HEK293T (cell line): Measurements from ENCODE around the gene CENPM.

ENCODE experiments used
- CTCF ChIA-PET: fragments of 350-600 bp; formaldehyde crosslinking; extraction: SDS; loops from one replicate; lab custom pipeline; 2021; ENCODE audit warnings: antibody characterized with exemption, inconsistent platforms; lab: Yijun Ruan, JAX
- POLR2A ChIA-PET: fragments of 350-600 bp; formaldehyde crosslinking; extraction: SDS; loops from one replicate; lab custom pipeline; 2020; ENCODE audit warnings: antibody characterized with exemption, inconsistent platforms; lab: Yijun Ruan, JAX
- DNase-seq: peaks from one replicate; pipeline ENCODE4 v3.0.0; 2012; ENCODE audit warnings: mixed read lengths; ENCODE audit errors: extremely low spot score
- ARNT ChIP-seq: fragments of 450-650 bp; IDR thresholded peaks from 2 replicates; pipeline ENCODE4 v1.6.1; 2017; ENCODE audit warnings: mild to moderate bottlenecking
- BHLHE40 ChIP-seq: fragments of 450-650 bp; IDR thresholded peaks from 2 replicates; pipeline ENCODE4 v1.6.1; 2016; ENCODE audit warnings: mild to moderate bottlenecking, moderate library complexity, borderline replicate concordance
- CTBP1 ChIP-seq: fragments of 450-650 bp; IDR thresholded peaks from 2 replicates; pipeline ENCODE4 v1.6.1; 2016; ENCODE audit warnings: borderline replicate concordance
- ELF4 ChIP-seq: fragments of 450-650 bp; IDR thresholded peaks from 2 replicates; pipeline ENCODE4 v1.6.1; 2017; ENCODE audit warnings: antibody characterized with exemption
- FOXA1 ChIP-seq: fragments of 450-650 bp; IDR thresholded peaks from 2 replicates; pipeline ENCODE4 v1.6.1; 2016; ENCODE audit warnings: mild to moderate bottlenecking
- FOXK2 ChIP-seq: fragments of 450-650 bp; IDR thresholded peaks from 2 replicates; pipeline ENCODE4 v1.6.1; 2016; ENCODE audit warnings: mild to moderate bottlenecking
- FOXM1 ChIP-seq: fragments of 450-650 bp; IDR thresholded peaks from 2 replicates; pipeline ENCODE4 v1.6.1; 2017; ENCODE audit warnings: mild to moderate bottlenecking, borderline replicate concordance
- HDGF ChIP-seq: fragments of 450-650 bp; IDR thresholded peaks from 2 replicates; pipeline ENCODE4 v1.6.1; 2017; ENCODE audit warnings: antibody characterized with exemption, borderline replicate concordance
- L3MBTL2 ChIP-seq: fragments of 450-650 bp; conservative IDR thresholded peaks from 2 replicates; pipeline ENCODE4 v1.6.1; 2016; ENCODE audit warnings: mild to moderate bottlenecking
- LEF1 ChIP-seq: fragments of 450-650 bp; IDR thresholded peaks from 2 replicates; pipeline ENCODE4 v1.6.1; 2017; ENCODE audit warnings: mild to moderate bottlenecking, borderline replicate concordance
- NFRKB ChIP-seq: fragments of 450-650 bp; IDR thresholded peaks from 2 replicates; pipeline ENCODE4 v1.6.1; 2016; ENCODE audit warnings: mild to moderate bottlenecking, moderate library complexity
- SP1 ChIP-seq: fragments of 450-650 bp; IDR thresholded peaks from 2 replicates; pipeline ENCODE4 v1.6.1; 2017
- SUZ12 ChIP-seq: fragments of 450-650 bp; IDR thresholded peaks from 2 replicates; pipeline ENCODE4 v1.6.1; 2016; ENCODE audit warnings: mild to moderate bottlenecking
- TARDBP ChIP-seq: fragments of 450-650 bp; IDR thresholded peaks from 2 replicates; pipeline ENCODE4 v1.6.1; 2016
- ZNF384 ChIP-seq: fragments of 450-650 bp; IDR thresholded peaks from 2 replicates; pipeline ENCODE4 v1.6.1; 2016
- TF ChIP-seq, protein P1 (sequence below): fragments of 450-650 bp; IDR thresholded peaks from 2 replicates; pipeline ENCODE4 v1.6.1; 2016

CENPM gene

DNA sequence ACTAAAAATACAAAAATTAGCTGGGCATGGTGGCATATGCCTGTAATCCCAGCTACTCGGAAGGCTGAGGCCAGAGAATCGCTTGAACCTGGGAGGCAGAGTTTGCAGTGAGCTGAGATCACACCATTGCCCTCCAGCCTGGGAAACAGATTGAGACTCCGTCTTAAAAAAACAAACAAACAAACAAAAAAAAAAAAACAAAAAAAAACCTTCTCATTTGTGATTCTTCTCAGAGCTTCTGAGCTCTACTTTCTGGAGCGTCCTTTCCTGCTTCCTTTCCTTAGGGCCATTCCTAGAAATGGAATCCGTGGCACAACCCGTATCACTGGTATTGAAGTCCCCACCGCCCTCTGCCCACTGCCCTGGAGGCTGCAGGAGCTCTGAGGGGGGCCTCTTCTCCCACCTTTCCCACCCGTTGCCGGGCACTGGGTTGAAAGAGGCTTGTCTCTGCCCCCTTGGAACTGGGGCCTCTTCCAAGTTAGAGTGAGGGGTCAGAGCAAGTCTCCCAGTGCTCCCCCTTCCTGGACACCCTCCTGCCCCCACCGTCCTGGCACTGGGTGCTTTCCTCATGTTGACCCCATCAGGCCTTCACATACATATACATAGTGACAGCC, 30.1 kb downstream of the CENPM start:
- CTCF ChIA-PET = interaction anchor here (0.7 to 1.4 kb wide), 3 partner anchors 9 to 219 kb away, joined by 3 to 6 read pairs (median 4); no protein-coding TSS in a partner anchor
- TF ChIP-seq NFRKB (no peak), SP1 (no peak), TARDBP (no peak), FOXM1 (no peak), L3MBTL2 (no peak), LEF1 (no peak), FOXA1 (no peak), CTBP1 (no peak), ARNT (no peak), FOXK2 (no peak), HDGF (no peak), ZNF384 (no peak), SUZ12 (no peak), BHLHE40 (no peak), ELF4 (no peak)
- TF ChIP-seq, protein P1, sequence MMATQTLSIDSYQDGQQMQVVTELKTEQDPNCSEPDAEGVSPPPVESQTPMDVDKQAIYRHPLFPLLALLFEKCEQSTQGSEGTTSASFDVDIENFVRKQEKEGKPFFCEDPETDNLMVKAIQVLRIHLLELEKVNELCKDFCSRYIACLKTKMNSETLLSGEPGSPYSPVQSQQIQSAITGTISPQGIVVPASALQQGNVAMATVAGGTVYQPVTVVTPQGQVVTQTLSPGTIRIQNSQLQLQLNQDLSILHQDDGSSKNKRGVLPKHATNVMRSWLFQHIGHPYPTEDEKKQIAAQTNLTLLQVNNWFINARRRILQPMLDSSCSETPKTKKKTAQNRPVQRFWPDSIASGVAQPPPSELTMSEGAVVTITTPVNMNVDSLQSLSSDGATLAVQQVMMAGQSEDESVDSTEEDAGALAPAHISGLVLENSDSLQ = no peak
- DNase-seq = no peak
- POLR2A ChIA-PET = interaction anchor here (1.3 kb wide), 1 partner anchor 30 kb away, joined by 3 read pairs; the partner anchor contains the start of gene CENPM

DNA sequence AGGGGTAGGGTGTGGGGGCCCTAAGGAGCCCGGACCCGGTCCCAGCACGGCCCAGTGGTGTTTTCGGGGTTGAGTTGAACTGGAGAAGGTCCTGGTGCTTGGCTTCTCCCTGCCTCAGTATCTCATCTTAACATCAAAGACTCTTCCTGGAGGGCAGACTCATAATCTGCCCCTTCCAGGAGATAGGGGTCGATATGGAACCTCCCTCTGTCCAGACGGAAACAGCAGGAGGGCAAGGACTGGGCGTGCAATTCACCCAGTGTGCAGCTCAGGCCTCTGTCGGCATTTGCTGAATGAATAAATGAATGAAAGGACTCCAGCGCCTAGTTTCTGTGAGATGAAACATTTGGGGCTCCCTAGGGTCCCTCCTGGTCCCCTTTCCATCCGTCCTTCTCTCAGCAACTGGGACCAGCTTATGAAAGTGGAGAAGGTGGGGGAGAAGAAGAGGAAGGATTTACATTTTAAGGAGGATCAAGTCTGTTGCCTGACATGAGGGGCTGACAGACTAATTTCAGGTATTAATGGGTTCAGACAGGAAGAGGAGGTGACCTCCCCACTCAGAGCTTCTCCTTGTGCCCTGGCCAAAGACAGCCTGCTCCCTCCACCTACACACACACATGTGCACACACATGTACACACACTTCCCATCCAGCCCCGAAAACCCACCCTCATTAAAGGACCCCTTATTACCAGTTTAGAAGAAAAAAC, 31.0 kb downstream of the CENPM start:
- no peak for DNase-seq
- ChIA-PET CTCF (interaction anchor here (0.7 to 1.4 kb wide), 3 partner anchors 10 to 219 kb away, joined by 3 to 6 read pairs (median 4); no protein-coding TSS in a partner anchor), POLR2A (interaction anchor here (1.3 kb wide), 1 partner anchor 31 kb away, joined by 3 read pairs; the partner anchor contains the start of gene CENPM)
- TF ChIP-seq NFRKB = no peak

DNA sequence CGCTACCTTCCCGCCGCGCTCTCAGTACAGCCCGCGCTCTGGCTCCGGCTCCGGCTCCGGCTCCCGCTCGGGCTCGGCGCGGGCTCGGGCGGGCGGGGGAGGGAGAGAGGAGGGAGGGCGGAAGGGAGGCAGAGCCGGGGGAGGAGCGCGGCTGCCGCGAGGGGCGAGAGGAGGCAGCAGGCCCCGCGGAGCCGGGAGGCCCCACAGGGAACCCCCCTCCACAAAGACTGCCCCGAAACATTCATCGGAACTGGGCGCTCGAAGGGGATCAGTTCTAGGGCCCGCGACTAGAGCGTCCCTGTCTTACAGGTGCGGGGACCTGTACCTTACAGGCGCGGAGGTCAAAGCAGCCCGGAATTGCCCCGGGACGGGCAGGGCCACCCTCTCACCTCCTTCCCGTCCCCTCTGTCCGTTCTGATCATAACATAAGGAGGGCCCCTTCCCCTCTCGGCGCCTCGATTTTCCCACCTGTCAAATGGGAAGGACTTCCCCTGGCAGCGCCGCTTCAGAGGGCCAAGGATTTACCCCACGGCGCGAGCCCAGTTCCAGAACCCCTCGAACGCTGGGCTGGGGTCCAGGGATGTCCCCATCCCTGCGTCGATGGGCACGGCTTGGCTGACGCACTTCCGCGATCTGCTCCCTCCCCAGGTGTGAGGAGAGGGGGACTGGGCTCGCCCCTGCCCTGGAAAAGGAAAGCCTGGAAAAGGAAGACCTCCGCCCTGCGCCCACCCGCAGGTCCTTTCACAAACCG, 31.7 kb downstream of the CENPM start, which contains the start of gene SHISA8:
Gene SHISA8 (minus strand): TSS at position 40 of the 751 bp plus-strand sequence. CDS start 407 bp downstream, outside the sequence.
- ChIA-PET CTCF (interaction anchor here (1.0 to 1.3 kb wide), 2 partner anchors 218 kb away, joined by 3 read pairs; no protein-coding TSS in a partner anchor), POLR2A (interaction anchor here (1.0 to 1.3 kb wide), 3 partner anchors 8 to 53 kb away, joined by 3 to 4 read pairs (median 3); partner anchors contain the start of gene CENPM)
- peak; percentile 69 for DNase-seq
- TF ChIP-seq TARDBP (no peak), FOXA1 (no peak), SUZ12 (no peak)
- TF ChIP-seq, protein P1 = no peak

DNA sequence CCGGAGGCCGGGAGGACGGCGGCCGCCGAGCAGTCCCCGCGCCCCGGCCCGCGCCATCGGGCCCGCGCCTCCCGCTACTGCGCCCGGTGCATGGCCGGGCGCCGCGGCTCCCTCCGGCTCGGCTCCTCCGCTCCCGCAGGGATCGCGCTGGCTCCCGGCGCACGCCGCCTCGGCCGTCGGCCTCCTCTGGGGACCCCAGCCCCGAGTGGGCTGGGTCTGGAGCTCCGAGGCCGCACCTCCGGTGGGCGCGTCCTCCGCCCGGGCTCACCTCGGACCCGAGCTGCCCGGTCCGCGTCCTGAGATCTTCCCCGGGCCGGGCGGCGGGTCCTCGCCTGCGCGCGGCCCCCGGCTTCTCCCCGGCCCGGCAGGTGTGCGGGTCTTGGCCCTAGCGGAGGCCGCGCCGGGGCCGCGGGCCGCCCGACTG, 32.3 kb downstream of the CENPM start:
- DNase-seq = peak; percentile 45
- CTCF ChIA-PET = interaction anchor here (0.7 to 1.0 kb wide), 2 partner anchors 11 to 218 kb away, joined by 3 read pairs; no protein-coding TSS in a partner anchor
- POLR2A ChIA-PET = interaction anchor here (1.0 to 1.1 kb wide), 2 partner anchors 9 to 52 kb away, joined by 3 to 4 read pairs; no protein-coding TSS in a partner anchor
- TF ChIP-seq FOXM1 = no peak
- no peak for TF ChIP-seq FOXK2
- TF ChIP-seq ELF4 = no peak
- TF ChIP-seq NFRKB = no peak
- TF ChIP-seq, protein P1 = no peak
- TF ChIP-seq SP1 = no peak
- no peak for TF ChIP-seq TARDBP
- no peak for TF ChIP-seq FOXA1
- no peak for TF ChIP-seq SUZ12
- TF ChIP-seq LEF1 = no peak
- TF ChIP-seq ARNT = no peak
- no peak for TF ChIP-seq HDGF
- TF ChIP-seq BHLHE40 = no peak

DNA sequence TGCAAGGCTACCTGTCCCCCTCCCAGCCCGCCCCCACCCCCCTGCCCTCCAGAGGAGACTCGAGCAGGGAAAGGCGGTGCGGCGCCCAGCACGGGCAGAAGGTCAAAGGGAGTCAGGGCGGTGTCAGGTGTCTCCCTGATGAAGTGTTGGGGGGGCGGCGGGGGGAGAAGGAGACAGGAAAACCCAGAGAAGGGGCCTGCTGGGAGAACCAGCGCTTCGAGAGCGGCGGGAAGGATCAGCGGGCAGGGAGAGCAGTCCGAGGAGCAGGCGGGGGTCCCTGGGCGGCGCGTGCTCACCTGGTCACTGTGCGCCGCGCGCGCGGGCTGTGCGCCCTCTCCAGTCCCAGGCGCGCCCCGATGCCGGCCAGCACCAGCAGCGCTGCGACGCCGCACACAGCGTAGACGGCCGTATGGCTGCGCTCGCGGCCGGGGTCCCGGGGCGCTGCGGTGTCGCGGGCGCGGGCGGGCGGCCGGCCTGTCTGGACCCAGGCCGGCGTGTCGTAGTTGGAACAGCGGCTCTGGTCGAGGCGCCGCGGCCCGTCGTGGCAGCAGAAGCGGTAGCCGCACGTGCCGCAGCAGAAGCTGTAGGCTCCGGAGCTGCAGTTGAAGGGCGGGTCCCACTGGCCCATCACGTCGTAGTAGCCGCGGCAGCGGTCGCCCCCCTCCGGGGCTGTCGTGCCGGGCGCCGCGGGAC, 33.0 kb downstream of the CENPM start:
- ChIA-PET CTCF (interaction anchor here (0.7 to 1.0 kb wide), 2 partner anchors 12 to 217 kb away, joined by 3 read pairs; no protein-coding TSS in a partner anchor), POLR2A (interaction anchor here (1.0 to 1.5 kb wide), 3 partner anchors 9 to 51 kb away, joined by 3 to 4 read pairs (median 4); partner anchors contain the start of gene CENPM)
- TF ChIP-seq FOXM1 (no peak), L3MBTL2 (no peak), ELF4 (no peak), HDGF (no peak), ARNT (no peak), CTBP1 (no peak), ZNF384 (no peak), LEF1 (no peak), SUZ12 (no peak), FOXK2 (no peak), FOXA1 (no peak), SP1 (no peak), NFRKB (no peak), BHLHE40 (no peak), TARDBP (no peak)
- TF ChIP-seq, protein P1 = no peak
- DNase-seq = no peak
